DND-41 (cell line): Measurements from ENCODE around the gene CPLANE2.
"Not testable (repeated sequence)": the region's sequence is repeated elsewhere in the genome, so short reads cannot be mapped to it uniquely, and the experiment has no call there.

Experiments
- CTCF ChIP-seq: IDR thresholded peaks from 2 replicates; pipeline ENCODE4 v1.5.1; 2012; ENCODE audit warnings: borderline replicate concordance, low read length, moderate library complexity, mild to moderate bottlenecking; ENCODE audit not compliant: poor library complexity, severe bottlenecking; ENCODE audit errors: extremely low read depth
- EZH2 ChIP-seq: IDR thresholded peaks from 3 replicates; pipeline ENCODE4 v1.6.1; 2012; ENCODE audit warnings: borderline replicate concordance, low read depth, mild to moderate bottlenecking, moderate library complexity, low read length, inconsistent platforms; ENCODE audit not compliant: severe bottlenecking

- not testable (repeated sequence) for TF ChIP-seq CTCF, EZH2
Observed at GRCh38 chr1:16213544-16213943, 23.4 kb downstream of the CPLANE2 start.
